IMR-90 (cell line): ENCODE data around the gene KRT5. TPM values are rescaled to one million over a fixed set of nuclear protein-coding genes. Genes with fewer than 3 reads are reported as not detected.
"Not testable (repeated sequence)": the region's sequence is repeated elsewhere in the genome, so short reads cannot be mapped to it uniquely, and the experiment has no call there.

Experiments
- ATAC-seq: fragments of 200-7000 bp; cut with Tn5 transposase; 2 replicates; pipeline ENCODE4 v1.9.1; 2020; ENCODE audit warnings: low read depth, mild to moderate bottlenecking, moderate library complexity
- BruUV-seq: library from RNA; stranded (reverse); fragments of 400-500 nt; replicated peaks from 2 replicates; lab custom pipeline; 2021; lab: Mats Ljungman, UMichigan
- CTCF ChIA-PET: fragments of 300-600 bp; formaldehyde crosslinking; extraction: SDS; loops from one replicate; lab custom pipeline; 2021; ENCODE audit warnings: antibody characterized with exemption; lab: Yijun Ruan, JAX
- POLR2A ChIA-PET: fragments of 300-600 bp; sonication (Branson Sonifier 250); formaldehyde crosslinking; loops from one replicate; lab custom pipeline; 2022; ENCODE audit warnings: antibody characterized with exemption; ENCODE audit not compliant: unreplicated experiment; lab: Charles Lee
- DNase-seq: peaks from one replicate; pipeline ENCODE4 v3.0.0; 2013
- H2AFZ ChIP-seq: replicated peaks from 2 replicates; pipeline ENCODE3; 2013; ENCODE audit warnings: low read length, mild to moderate bottlenecking; ENCODE audit not compliant: poor library complexity
- H2AK5ac ChIP-seq: 2 replicates; pipeline ENCODE4 v1.6.1; 2013; ENCODE audit warnings: low read depth, low read length, inconsistent platforms
- H2AK9ac ChIP-seq: replicated peaks from 2 replicates; pipeline ENCODE3; 2013; ENCODE audit warnings: mild to moderate bottlenecking, low read depth, low read length, moderate library complexity; ENCODE audit not compliant: poor library complexity
- H2BK120ac ChIP-seq: 2 replicates; pipeline ENCODE4 v1.6.1; 2013; ENCODE audit warnings: low read depth, low read length, inconsistent platforms
- H2BK15ac ChIP-seq: 3 replicates; pipeline ENCODE4 v1.6.1; 2013; ENCODE audit warnings: low read depth, low read length, inconsistent platforms
- H2BK20ac ChIP-seq: 2 replicates; pipeline ENCODE4 v1.6.1; 2013; ENCODE audit warnings: low read depth, mild to moderate bottlenecking, inconsistent platforms, low read length, moderate library complexity
- H2BK5ac ChIP-seq: 2 replicates; pipeline ENCODE4 v1.6.1; 2013; ENCODE audit warnings: mild to moderate bottlenecking, low read depth, low read length, inconsistent platforms; ENCODE audit not compliant: poor library complexity, severe bottlenecking
- H3K14ac ChIP-seq: replicated peaks from 2 replicates; pipeline ENCODE4 v1.6.1; 2013; ENCODE audit warnings: low read depth, low read length, inconsistent platforms
- H3K18ac ChIP-seq: 2 replicates; pipeline ENCODE4 v1.6.1; 2013; ENCODE audit warnings: low read depth, low read length, control low read depth
- H3K23ac ChIP-seq: 2 replicates; pipeline ENCODE4 v1.6.1; 2013; ENCODE audit warnings: low read depth, low read length, inconsistent platforms
- H3K27ac ChIP-seq: 2 replicates; pipeline ENCODE4 v1.5.1; 2013; ENCODE audit warnings: mild to moderate bottlenecking, control low read depth, low read length; ENCODE audit not compliant: insufficient read depth
- H3K27me3 ChIP-seq: 2 replicates; pipeline ENCODE4 v1.6.1; 2013; ENCODE audit warnings: low read length; ENCODE audit not compliant: control insufficient read depth, insufficient read depth
- H3K36me3 ChIP-seq: 2 replicates; pipeline ENCODE4 v1.6.1; 2013; ENCODE audit warnings: low read length, mixed read lengths; ENCODE audit not compliant: control insufficient read depth, insufficient read depth
- H3K4ac ChIP-seq: 2 replicates; pipeline ENCODE4 v1.6.1; 2013; ENCODE audit warnings: low read depth, low read length, inconsistent platforms
- H3K4me1 ChIP-seq: 2 replicates; pipeline ENCODE4 v1.6.1; 2013; ENCODE audit warnings: low read length, mixed read lengths; ENCODE audit not compliant: control insufficient read depth, insufficient read depth
- H3K4me2 ChIP-seq: 2 replicates; pipeline ENCODE4 v1.6.1; 2013; ENCODE audit warnings: low read depth, mild to moderate bottlenecking, control low read depth, low read length, moderate library complexity
- H3K4me3 ChIP-seq: 2 replicates; pipeline ENCODE4 v1.5.1; 2013; ENCODE audit warnings: low read depth, mild to moderate bottlenecking, control low read depth, low read length, moderate library complexity; ENCODE audit not compliant: insufficient read depth
- H3K56ac ChIP-seq: 2 replicates; pipeline ENCODE4 v1.6.1; 2013; ENCODE audit warnings: low read length, inconsistent platforms; ENCODE audit not compliant: insufficient read depth; ENCODE audit errors: extremely low read depth
- H3K79me1 ChIP-seq, 2 experiments: 2 replicates each; pipeline ENCODE4 v1.6.1; 2013; ENCODE audit warnings: low read length in 2 of 2, inconsistent platforms in 1 of 2, low read depth in 1 of 2
- H3K9ac ChIP-seq: 2 replicates; pipeline ENCODE4 v1.6.1; 2013; ENCODE audit warnings: low read depth, low read length, control low read depth
- H3K9me1 ChIP-seq: 2 replicates; pipeline ENCODE4 v1.6.1; 2013; ENCODE audit warnings: low read length, inconsistent platforms; ENCODE audit not compliant: insufficient read depth
- H3K9me3 ChIP-seq: 2 replicates; pipeline ENCODE4 v1.6.1; 2013; ENCODE audit warnings: low read length; ENCODE audit not compliant: control insufficient read depth, insufficient read depth
- H4K20me1 ChIP-seq: 2 replicates; pipeline ENCODE4 v1.6.1; 2013; ENCODE audit warnings: low read length, inconsistent platforms; ENCODE audit not compliant: insufficient read depth
- H4K5ac ChIP-seq: 2 replicates; pipeline ENCODE4 v1.6.1; 2013; ENCODE audit warnings: mild to moderate bottlenecking, low read depth, low read length, control low read depth
- H4K8ac ChIP-seq, 2 experiments: 2 replicates each; pipeline ENCODE4 v1.6.1; 2013; ENCODE audit warnings: low read depth in 2 of 2, low read length in 2 of 2, control low read depth in 1 of 2, inconsistent platforms in 1 of 2
- H4K91ac ChIP-seq: 2 replicates; pipeline ENCODE4 v1.6.1; 2013; ENCODE audit warnings: low read depth, low read length, inconsistent platforms; ENCODE audit not compliant: insufficient read depth
- RFX5 ChIP-seq: IDR thresholded peaks from 2 replicates; pipeline ENCODE4 v1.8.0; 2012; ENCODE audit warnings: low read depth, mild to moderate bottlenecking, low read length, moderate library complexity
- WGBS, 2 experiments: methylation state at CpG; one replicate each; pipeline versions ENCODE4 v1.1.5 to v1.1.7; 2013; ENCODE audit warnings: missing lambda C conversion rate in 2 of 2; ENCODE audit not compliant: insufficient read length in 1 of 2; ENCODE audit errors: extremely low coverage in 2 of 2; 5-methylcytosine and 5-hydroxymethylcytosine counted together
- dilution Hi-C: fragments of 300-500 bp; cut with HindIII; formaldehyde crosslinking; loops from one replicate; pipeline ENCODE4 v1.14.3; 2018; ENCODE audit warnings: low sequenced_read_pairs; ENCODE audit not compliant: unreplicated experiment
- in situ Hi-C: fragments of 300-500 bp; cut with MboI; formaldehyde crosslinking; loops from 3 replicates; pipeline ENCODE4 v1.14.3; 2019; ENCODE audit warnings: low sequenced_read_pairs, inconsistent platforms, mixed read lengths
- intact Hi-C: fragments of 100-400 bp; cut with micrococcal nuclease; formaldehyde crosslinking; loops from 2 replicates; pipeline ENCODE4 v1.10.0; 2022
- polyA plus RNA-seq, 3 experiments: library from polyadenylated mRNA; depleted of rRNA; stranded (reverse); fragments of >200 nt; gene quantifications; 2 replicates each; pipeline ENCODE4 v1.2.3, GENCODE V29; 2012; ENCODE audit warnings: low replicate concordance in 1 of 3
- total RNA-seq: library from RNA; depleted of rRNA; stranded (reverse); fragments of >200 nt; gene quantifications from 2 replicates; pipeline ENCODE4 v1.2.3, GENCODE V29; 2012

Gene KRT5
- total and polyA plus RNA-seq, 2 of the 4 experiments (the other 2 are of a cell fraction): not detected

DNA sequence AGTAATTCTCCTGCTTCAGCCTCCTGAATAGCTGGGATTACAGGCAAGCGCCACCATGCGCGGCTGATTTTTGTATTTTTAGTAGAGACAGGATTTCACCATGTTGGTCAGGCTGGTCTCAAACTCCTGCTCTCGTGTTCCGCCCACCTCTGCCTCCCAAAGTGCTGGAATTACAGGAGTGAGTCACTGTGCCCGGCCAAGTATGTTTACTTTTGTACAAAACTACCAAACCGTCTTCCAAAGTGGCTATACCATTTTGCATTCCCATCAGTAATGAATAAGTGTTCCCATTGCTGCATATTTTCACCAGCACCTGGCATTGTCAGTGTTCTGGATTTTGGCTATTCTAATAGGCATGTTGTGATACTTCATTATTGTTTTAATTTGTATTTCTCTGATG is 18.7 kb downstream of the KRT5 start:
- TF ChIP-seq RFX5: no peak
- DNase-seq (no peak), ATAC-seq (no peak)
- intact Hi-C loops: no loop called here
- no peaks in the 10 kb centered on the region for H3K79me1 ChIP-seq
- POLR2A ChIA-PET: no interaction called here
- H3K4ac ChIP-seq: no peak overlapping the region
- no peaks in the 10 kb centered on the region for H3K4me1 ChIP-seq
- H4K91ac ChIP-seq: no peak overlapping the region
- H2BK120ac ChIP-seq: no peak overlapping the region
- H3K56ac ChIP-seq: no peak overlapping the region
- peaks cover 5% of the 10 kb centered on the region for H3K27me3 ChIP-seq
- H3K18ac ChIP-seq: no peak overlapping the region
- BruUV-seq: no TSS peak
- H4K8ac ChIP-seq: no peak overlapping the region
- no peak overlapping the region for H3K27ac ChIP-seq
- no peak overlapping the region for H2BK15ac ChIP-seq
- H4K5ac ChIP-seq: no peak overlapping the region
- H2BK20ac ChIP-seq: no peak overlapping the region
- no peak overlapping the region for H2AFZ ChIP-seq
- dilution Hi-C loops: no loop called here
- no peaks in the 10 kb centered on the region for H4K20me1 ChIP-seq
- H3K9me1 ChIP-seq: no peaks in the 10 kb centered on the region
- H3K23ac ChIP-seq: no peak overlapping the region
- in situ Hi-C loops: no loop called here
- CTCF ChIA-PET: no interaction called here
- H2AK9ac ChIP-seq: no peak overlapping the region
- no peak overlapping the region for H2AK5ac ChIP-seq
- H3K9ac ChIP-seq: no peak overlapping the region
- no peaks in the 10 kb centered on the region for H3K9me3 ChIP-seq
- no peak overlapping the region for H3K4me3 ChIP-seq
- no CpG with 5 or more reads among the region's 7 CpGs for WGBS, 2 experiments
- no peak overlapping the region for H3K4me2 ChIP-seq
- H3K36me3 ChIP-seq: no peaks in the 10 kb centered on the region
- no peak overlapping the region for H2BK5ac ChIP-seq
- H3K14ac ChIP-seq: no peak overlapping the region

GRCh38 chr12:52500574-52500973 is 19.6 kb downstream of the KRT5 start:
- ATAC-seq, H3K14ac ChIP-seq, CTCF ChIA-PET, H3K23ac ChIP-seq, H2BK5ac ChIP-seq, H4K8ac ChIP-seq, H3K9ac ChIP-seq, H3K79me1 ChIP-seq, intact Hi-C loops, H2BK15ac ChIP-seq, DNase-seq, H3K4me3 ChIP-seq, in situ Hi-C loops, H2BK120ac ChIP-seq, BruUV-seq, H3K18ac ChIP-seq, POLR2A ChIA-PET, H3K36me3 ChIP-seq, dilution Hi-C loops, H3K27me3 ChIP-seq, H3K27ac ChIP-seq, H2BK20ac ChIP-seq, H3K4ac ChIP-seq, H3K9me3 ChIP-seq, H2AK5ac ChIP-seq, H4K20me1 ChIP-seq, H3K56ac ChIP-seq, H3K9me1 ChIP-seq, H3K4me1 ChIP-seq, H3K4me2 ChIP-seq, H4K5ac ChIP-seq, H2AFZ ChIP-seq, H4K91ac ChIP-seq, H2AK9ac ChIP-seq: not testable (repeated sequence)
- 83% methylated on average over 1 of the region's 6 CpGs; no CpG with 5 or more reads in 1 of the 2 experiments for WGBS, 2 experiments
